Osteocyte (in vitro differentiated cells): ENCODE results near the gene NONO. TPM values are rescaled to one million over a fixed set of nuclear protein-coding genes. Genes with fewer than 3 reads are reported as not detected.

ENCODE experiments used
- DNase-seq: peaks from one replicate; pipeline ENCODE4 v3.0.0; 2021; ENCODE audit warnings: mixed read lengths; ENCODE audit not compliant: unreplicated experiment; ENCODE audit errors: extremely low spot score
- H3K27ac Mint-ChIP-seq: one replicate; pipeline ENCODE4 v1.8.0; 2021; ENCODE audit warnings: mild to moderate bottlenecking, mixed read lengths; ENCODE audit not compliant: unreplicated experiment
- H3K27me3 Mint-ChIP-seq: one replicate; pipeline ENCODE4 v1.8.0; 2021; ENCODE audit warnings: mixed read lengths; ENCODE audit not compliant: unreplicated experiment
- H3K36me3 Mint-ChIP-seq: one replicate; pipeline ENCODE4 v1.8.0; 2021; ENCODE audit warnings: mixed read lengths; ENCODE audit not compliant: unreplicated experiment
- H3K4me1 Mint-ChIP-seq: one replicate; pipeline ENCODE4 v1.8.0; 2021; ENCODE audit warnings: mixed read lengths; ENCODE audit not compliant: unreplicated experiment
- H3K4me3 Mint-ChIP-seq: one replicate; pipeline ENCODE4 v1.8.0; 2021; ENCODE audit warnings: mild to moderate bottlenecking, moderate library complexity, mixed read lengths; ENCODE audit not compliant: unreplicated experiment
- H3K9me3 Mint-ChIP-seq: one replicate; pipeline ENCODE4 v1.8.0; 2021; ENCODE audit warnings: mixed read lengths; ENCODE audit not compliant: unreplicated experiment
- total RNA-seq: library from RNA; stranded (reverse); gene quantifications from 2 replicates; pipeline ENCODE4 v1.2.1, GENCODE V29; 2021
- TF ChIP-seq, protein P1 (sequence below): fragments of 200-600 bp; sonication (generic); IDR thresholded peaks from 2 replicates; pipeline ENCODE4 v1.5.0; 2021; ENCODE audit warnings: antibody characterized with exemption, mild to moderate bottlenecking, moderate library complexity

The NONO gene
- total RNA-seq, 1 donor from 2014 or later, result 465 TPM

DNA sequence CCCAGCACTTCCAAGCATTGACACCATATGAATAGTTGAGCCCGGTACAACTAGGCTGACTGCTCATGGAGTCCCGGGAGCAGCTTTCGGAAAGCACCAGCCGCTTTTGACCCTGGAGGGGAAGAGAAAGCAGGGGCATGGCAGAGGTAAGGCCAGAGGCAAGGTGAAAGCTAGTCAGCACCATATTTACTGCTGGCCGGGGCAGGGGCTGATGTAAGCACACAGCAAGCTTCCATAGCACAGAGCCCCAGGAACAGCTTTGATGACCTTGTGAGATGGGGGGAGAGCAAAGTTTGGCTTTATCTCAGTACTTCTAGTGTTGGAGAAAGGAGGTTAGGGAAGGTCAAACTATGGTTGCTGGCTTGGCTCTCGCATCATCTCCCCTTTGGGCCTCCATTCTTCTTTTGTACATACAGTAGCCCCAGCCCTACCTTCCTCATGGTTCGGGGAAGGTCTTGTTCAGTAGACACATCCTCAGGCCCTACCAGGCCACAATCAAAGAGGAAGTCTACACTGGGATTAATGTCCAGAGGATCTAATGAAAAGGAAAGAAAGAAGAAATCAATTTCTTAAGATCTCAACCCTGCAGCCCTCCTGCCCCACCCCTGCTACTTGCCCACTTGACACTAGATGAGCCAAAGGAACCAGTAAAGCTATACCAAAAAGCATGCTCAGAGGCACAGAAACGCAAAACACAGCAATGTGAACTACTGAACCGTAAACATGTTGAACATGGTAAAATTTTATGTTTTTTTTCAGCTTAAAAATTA, 38.9 kb upstream of the NONO start:
- Mint-ChIP-seq H3K9me3 (no peaks in the 10 kb centered on the region), H3K27ac (no peak overlapping the region), H3K36me3 (peaks cover 35% of the 10 kb centered on the region), H3K4me1 (no peaks in the 10 kb centered on the region), H3K27me3 (no peaks in the 10 kb centered on the region), H3K4me3 (no peak overlapping the region)
- DNase-seq, result no peak
- TF ChIP-seq, protein P1, sequence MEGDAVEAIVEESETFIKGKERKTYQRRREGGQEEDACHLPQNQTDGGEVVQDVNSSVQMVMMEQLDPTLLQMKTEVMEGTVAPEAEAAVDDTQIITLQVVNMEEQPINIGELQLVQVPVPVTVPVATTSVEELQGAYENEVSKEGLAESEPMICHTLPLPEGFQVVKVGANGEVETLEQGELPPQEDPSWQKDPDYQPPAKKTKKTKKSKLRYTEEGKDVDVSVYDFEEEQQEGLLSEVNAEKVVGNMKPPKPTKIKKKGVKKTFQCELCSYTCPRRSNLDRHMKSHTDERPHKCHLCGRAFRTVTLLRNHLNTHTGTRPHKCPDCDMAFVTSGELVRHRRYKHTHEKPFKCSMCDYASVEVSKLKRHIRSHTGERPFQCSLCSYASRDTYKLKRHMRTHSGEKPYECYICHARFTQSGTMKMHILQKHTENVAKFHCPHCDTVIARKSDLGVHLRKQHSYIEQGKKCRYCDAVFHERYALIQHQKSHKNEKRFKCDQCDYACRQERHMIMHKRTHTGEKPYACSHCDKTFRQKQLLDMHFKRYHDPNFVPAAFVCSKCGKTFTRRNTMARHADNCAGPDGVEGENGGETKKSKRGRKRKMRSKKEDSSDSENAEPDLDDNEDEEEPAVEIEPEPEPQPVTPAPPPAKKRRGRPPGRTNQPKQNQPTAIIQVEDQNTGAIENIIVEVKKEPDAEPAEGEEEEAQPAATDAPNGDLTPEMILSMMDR, result no peak

DNA sequence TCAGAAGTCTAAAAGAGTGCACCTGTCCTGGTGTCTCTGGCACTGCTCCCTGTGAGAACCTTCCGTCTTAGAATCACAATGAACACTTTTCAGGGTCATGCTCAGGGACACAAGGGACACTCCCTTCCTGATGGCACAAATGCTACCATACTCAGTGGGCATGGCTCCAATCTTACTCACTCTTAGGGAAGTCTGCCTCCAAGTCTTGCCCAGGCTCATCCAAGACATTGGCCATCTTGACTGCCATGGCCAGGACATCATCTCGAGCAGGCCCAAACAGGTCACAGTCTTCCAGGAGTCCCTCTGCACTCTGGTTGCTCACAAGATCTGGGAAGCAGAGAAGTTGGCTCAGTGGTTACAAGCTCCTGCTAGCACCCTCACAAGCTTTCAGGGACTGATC, 38.3 kb upstream of the NONO start:
- Mint-ChIP-seq H3K36me3 (peaks cover 33% of the 10 kb centered on the region), H3K27me3 (no peaks in the 10 kb centered on the region), H3K9me3 (no peaks in the 10 kb centered on the region), H3K4me1 (no peaks in the 10 kb centered on the region), H3K4me3 (no peak overlapping the region), H3K27ac (no peak overlapping the region)
- DNase-seq, result no peak
- TF ChIP-seq, protein P1, result no peak

DNA sequence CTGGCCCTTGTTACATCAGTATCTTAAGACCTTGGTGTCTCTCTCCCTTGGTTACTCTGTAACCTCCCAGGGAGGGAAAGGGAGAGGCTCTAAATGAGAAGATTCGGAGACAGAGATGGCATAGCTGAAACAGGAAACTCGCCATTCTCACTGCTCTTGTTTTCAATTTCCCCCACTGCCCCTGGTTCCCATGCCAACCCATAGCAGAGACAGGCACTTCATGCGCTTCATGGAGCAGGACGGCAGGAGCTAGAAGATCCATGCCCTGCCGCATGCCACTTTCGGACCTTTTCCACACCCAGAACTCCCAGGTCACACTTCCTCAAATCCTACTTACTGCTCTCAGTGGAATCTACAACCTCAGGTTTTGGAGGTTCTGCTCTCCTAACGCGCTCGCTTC, 32.6 kb upstream of the NONO start:
- H3K27me3 Mint-ChIP-seq, result no peaks in the 10 kb centered on the region
- H3K9me3 Mint-ChIP-seq, result peaks cover 4% of the 10 kb centered on the region
- TF ChIP-seq, protein P1, result no peak
- H3K27ac Mint-ChIP-seq, result no peak overlapping the region
- no peak for DNase-seq
- H3K4me1 Mint-ChIP-seq, result peaks cover 15% of the 10 kb centered on the region
- H3K4me3 Mint-ChIP-seq, result no peak overlapping the region
- H3K36me3 Mint-ChIP-seq, result peaks cover 6% of the 10 kb centered on the region

- Mint-ChIP-seq H3K36me3 (peaks cover 5% of the 10 kb centered on the region), H3K4me1 (peaks cover 15% of the 10 kb centered on the region), H3K27ac (no peak overlapping the region), H3K4me3 (peak overlapping the region; percentile 26), H3K9me3 (peaks cover 5% of the 10 kb centered on the region), H3K27me3 (no peaks in the 10 kb centered on the region)
- no peak for DNase-seq
- TF ChIP-seq, protein P1, result no peak
Observed at GRCh38 chrX:71251466-71251973, 31.9 kb upstream of the NONO start.

- Mint-ChIP-seq H3K27me3 (no peaks in the 10 kb centered on the region), H3K27ac (no peak overlapping the region), H3K4me3 (peak overlapping the region; percentile 26), H3K4me1 (peaks cover 15% of the 10 kb centered on the region), H3K36me3 (no peaks in the 10 kb centered on the region), H3K9me3 (peaks cover 5% of the 10 kb centered on the region)
- TF ChIP-seq, protein P1, result no peak
- DNase-seq, result no peak
Observed at GRCh38 chrX:71252221-71252620, 31.2 kb upstream of the NONO start.
